OCI-LY3 (cell line): ENCODE results near the gene KIFAP3.

Source experiments
- H2AFZ ChIP-seq: fragments of 200-600, 300-600 bp; shearing (Covaris generic); 2 replicates; pipeline ENCODE4 v1.6.0; 2014; ENCODE audit warnings: antibody characterized with exemption, low read depth, low read length
- H3K27ac ChIP-seq: fragments of 200-600, 300-600 bp; sonication (generic); 2 replicates; pipeline ENCODE4 v1.5.1; 2014; ENCODE audit warnings: mild to moderate bottlenecking, low read length, moderate library complexity, mixed read lengths
- H3K27me3 ChIP-seq: fragments of 200-600, 300-600 bp; sonication (generic); 2 replicates; pipeline ENCODE4 v1.6.1; 2014; ENCODE audit warnings: low read depth, low read length, mixed read lengths
- H3K36me3 ChIP-seq: fragments of 200-600, 300-600 bp; sonication (generic); replicated peaks from 2 replicates; pipeline ENCODE3; 2014; ENCODE audit warnings: low read depth, low read length, mixed read lengths
- H3K4me1 ChIP-seq: fragments of 300-600, 200-600 bp; sonication (generic); 2 replicates; pipeline ENCODE4 v1.6.1; 2014; ENCODE audit warnings: low read length, mixed read lengths
- H3K4me2 ChIP-seq: fragments of 200-600, 300-600 bp; sonication (generic); 2 replicates; pipeline ENCODE4 v1.6.1; 2014; ENCODE audit warnings: low read length, mixed read lengths
- H3K4me3 ChIP-seq: fragments of 300-600, 200-600 bp; sonication (generic); 2 replicates; pipeline ENCODE4 v1.5.1; 2014; ENCODE audit warnings: antibody characterized with exemption, mild to moderate bottlenecking, low read length, moderate library complexity
- H3K79me2 ChIP-seq: fragments of 300-600, 200-600 bp; shearing (Covaris generic); 2 replicates; pipeline ENCODE4 v1.6.1; 2014; ENCODE audit warnings: mild to moderate bottlenecking, low read length, mixed read lengths
- H3K9ac ChIP-seq: fragments of 300-600, 200-600 bp; shearing (Covaris generic); 2 replicates; pipeline ENCODE4 v1.6.0; 2014; ENCODE audit warnings: mild to moderate bottlenecking, low read length, moderate library complexity
- H3K9me3 ChIP-seq: fragments of 200-600, 300-600 bp; shearing (Covaris generic); 2 replicates; pipeline ENCODE4 v1.6.1; 2014; ENCODE audit warnings: low read length, mixed read lengths; ENCODE audit not compliant: insufficient read depth
- H4K20me1 ChIP-seq: fragments of 200-600, 300-600 bp; sonication (generic); 2 replicates; pipeline ENCODE4 v1.6.1; 2016; ENCODE audit warnings: low read length, mixed read lengths; ENCODE audit not compliant: insufficient read depth
- CTCF ChIP-seq: fragments of 200-600, 300-600 bp; sonication (generic); IDR thresholded peaks from 2 replicates; pipeline ENCODE4 v1.5.1; 2014; ENCODE audit warnings: antibody characterized with exemption, low read length, low read depth
- EZH2phosphoT487 ChIP-seq: fragments of 200-600 bp; shearing (Covaris generic); IDR thresholded peaks from 2 replicates; pipeline ENCODE4 v1.6.1; 2018; ENCODE audit warnings: antibody characterized with exemption, mixed run types, low read depth

Gene KIFAP3

GRCh38 chr1:169945181-169945580, 129.3 kb downstream of the KIFAP3 start:
- Histone ChIP-seq H3K27me3 (no peaks in the 10 kb centered on the region), H3K79me2 (no peaks in the 10 kb centered on the region), H3K4me1 (no peaks in the 10 kb centered on the region), H4K20me1 (no peaks in the 10 kb centered on the region), H3K36me3 (no peaks in the 10 kb centered on the region), H3K4me3 (no peak overlapping the region), H3K9me3 (no peaks in the 10 kb centered on the region), H3K27ac (no peak overlapping the region), H2AFZ (no peak overlapping the region), H3K4me2 (no peak overlapping the region), H3K9ac (no peak overlapping the region)
- TF ChIP-seq CTCF (no peak), EZH2phosphoT487 (no peak)

- TF ChIP-seq EZH2phosphoT487: no peak
- TF ChIP-seq CTCF: no peak
- no peak overlapping the region for H3K9ac ChIP-seq
- H2AFZ ChIP-seq: no peak overlapping the region
- H3K9me3 ChIP-seq: no peaks in the 10 kb centered on the region
- H3K4me1 ChIP-seq: no peaks in the 10 kb centered on the region
- H3K36me3 ChIP-seq: no peaks in the 10 kb centered on the region
- no peak overlapping the region for H3K4me3 ChIP-seq
- H3K4me2 ChIP-seq: no peak overlapping the region
- no peaks in the 10 kb centered on the region for H4K20me1 ChIP-seq
- H3K79me2 ChIP-seq: no peaks in the 10 kb centered on the region
- no peaks in the 10 kb centered on the region for H3K27me3 ChIP-seq
- no peak overlapping the region for H3K27ac ChIP-seq
Measured at GRCh38 chr1:169944621-169945020, 129.9 kb downstream of the KIFAP3 start.

GRCh38 chr1:169943963-169944526, 130.4 kb downstream of the KIFAP3 start:
- Histone ChIP-seq H3K9ac (no peak overlapping the region), H3K79me2 (no peaks in the 10 kb centered on the region), H4K20me1 (no peaks in the 10 kb centered on the region), H3K4me1 (no peaks in the 10 kb centered on the region), H3K4me2 (no peak overlapping the region), H3K27ac (no peak overlapping the region), H3K36me3 (no peaks in the 10 kb centered on the region), H3K4me3 (no peak overlapping the region), H2AFZ (no peak overlapping the region), H3K27me3 (no peaks in the 10 kb centered on the region), H3K9me3 (no peaks in the 10 kb centered on the region)
- TF ChIP-seq CTCF: no peak
- no peak for TF ChIP-seq EZH2phosphoT487

- Histone ChIP-seq H3K27ac (no peak overlapping the region), H3K79me2 (no peaks in the 10 kb centered on the region), H3K36me3 (no peaks in the 10 kb centered on the region), H3K4me1 (no peaks in the 10 kb centered on the region), H3K9me3 (no peaks in the 10 kb centered on the region), H3K9ac (no peak overlapping the region), H2AFZ (no peak overlapping the region), H4K20me1 (no peaks in the 10 kb centered on the region), H3K4me3 (no peak overlapping the region), H3K4me2 (no peak overlapping the region), H3K27me3 (no peaks in the 10 kb centered on the region)
- TF ChIP-seq EZH2phosphoT487: no peak
- no peak for TF ChIP-seq CTCF
Measured at GRCh38 chr1:169941982-169942830, 132.3 kb downstream of the KIFAP3 start.
